ENCODE results near the gene GSTO2.

DNA sequence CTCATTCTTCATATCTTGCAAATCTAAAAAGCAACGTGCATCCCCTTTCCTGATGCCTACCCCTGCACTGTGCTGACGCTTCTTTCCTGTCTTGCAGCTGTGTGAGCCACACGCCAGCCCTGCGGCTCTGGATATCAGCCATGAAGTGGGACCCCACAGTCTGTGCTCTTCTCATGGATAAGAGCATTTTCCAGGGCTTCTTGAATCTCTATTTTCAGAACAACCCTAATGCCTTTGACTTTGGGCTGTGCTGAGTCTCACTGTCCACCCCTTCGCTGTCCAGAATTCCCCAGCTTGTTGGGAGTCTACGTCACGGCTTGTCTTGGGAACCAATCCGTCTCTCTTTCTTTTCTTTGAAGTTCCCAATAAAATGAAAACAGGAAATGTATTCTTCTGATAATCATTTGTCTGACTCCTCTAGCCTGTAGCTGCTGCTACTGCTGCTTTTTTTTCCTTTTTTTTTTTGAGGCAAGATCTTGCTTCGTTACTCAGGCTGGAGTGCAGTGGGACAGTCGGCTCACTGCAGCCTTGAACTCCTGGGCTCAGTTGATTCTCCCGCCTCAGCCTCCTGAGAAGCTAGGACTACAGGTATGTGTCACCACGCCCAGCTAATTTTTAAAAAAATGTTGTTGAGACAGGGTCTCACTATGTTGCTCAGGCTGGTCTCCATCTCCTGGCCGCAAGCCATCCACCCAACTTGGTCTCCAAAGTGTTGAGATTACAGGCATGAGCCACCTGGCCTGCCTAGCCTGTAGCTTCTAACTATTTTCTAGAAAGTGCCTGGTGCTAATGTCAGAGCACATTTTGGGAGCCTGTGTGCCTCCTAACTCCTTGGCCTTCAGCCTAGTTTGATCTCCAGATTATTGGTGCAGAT, 30.3 kb downstream of the GSTO2 start:
- TF ChIP-seq EZH2 (IDR thresholded peaks at IDR 0.05; ENCODE audit: borderline replicate concordance) (no peak), EZH2phosphoT487 (IDR thresholded peaks at IDR 0.05; ENCODE audit: low read depth, severe bottlenecking, unreplicated experiment) (no peak)
- TF ChIP-seq, protein P1, sequence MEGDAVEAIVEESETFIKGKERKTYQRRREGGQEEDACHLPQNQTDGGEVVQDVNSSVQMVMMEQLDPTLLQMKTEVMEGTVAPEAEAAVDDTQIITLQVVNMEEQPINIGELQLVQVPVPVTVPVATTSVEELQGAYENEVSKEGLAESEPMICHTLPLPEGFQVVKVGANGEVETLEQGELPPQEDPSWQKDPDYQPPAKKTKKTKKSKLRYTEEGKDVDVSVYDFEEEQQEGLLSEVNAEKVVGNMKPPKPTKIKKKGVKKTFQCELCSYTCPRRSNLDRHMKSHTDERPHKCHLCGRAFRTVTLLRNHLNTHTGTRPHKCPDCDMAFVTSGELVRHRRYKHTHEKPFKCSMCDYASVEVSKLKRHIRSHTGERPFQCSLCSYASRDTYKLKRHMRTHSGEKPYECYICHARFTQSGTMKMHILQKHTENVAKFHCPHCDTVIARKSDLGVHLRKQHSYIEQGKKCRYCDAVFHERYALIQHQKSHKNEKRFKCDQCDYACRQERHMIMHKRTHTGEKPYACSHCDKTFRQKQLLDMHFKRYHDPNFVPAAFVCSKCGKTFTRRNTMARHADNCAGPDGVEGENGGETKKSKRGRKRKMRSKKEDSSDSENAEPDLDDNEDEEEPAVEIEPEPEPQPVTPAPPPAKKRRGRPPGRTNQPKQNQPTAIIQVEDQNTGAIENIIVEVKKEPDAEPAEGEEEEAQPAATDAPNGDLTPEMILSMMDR (IDR thresholded peaks at IDR 0.05; ENCODE audit: poor library complexity) = no peak

Measured in hepatocyte (in vitro differentiated cells).